IPS-NIHi7 (cell line): ENCODE data around the gene MAGEF1.
"Not testable (repeated sequence)": the region's sequence is repeated elsewhere in the genome, so short reads cannot be mapped to it uniquely, and the experiment has no call there.

Experiments used
- DNase-seq: peaks from one replicate; pipeline ENCODE4 v3.0.0; 2012; ENCODE audit warnings: mixed read lengths; ENCODE audit errors: extremely low spot score

The MAGEF1 gene

GRCh38 chr3:184742676-184743135 lies 30.8 kb upstream of the MAGEF1 start:
- DNase-seq: no peak

GRCh38 chr3:184741798-184742675 lies 30.2 kb upstream of the MAGEF1 start:
- DNase-seq: no peak

GRCh38 chr3:184741259-184741556 lies 29.3 kb upstream of the MAGEF1 start:
- no peak for DNase-seq

GRCh38 chr3:184740509-184741258 lies 28.8 kb upstream of the MAGEF1 start:
- no peak for DNase-seq

- DNase-seq: no peak
Observed at GRCh38 chr3:184739594-184740505, 28.0 kb upstream of the MAGEF1 start.

GRCh38 chr3:184738982-184739381 lies 27.1 kb upstream of the MAGEF1 start:
- no peak for DNase-seq

- no peak for DNase-seq
Observed at GRCh38 chr3:184738506-184738890, 26.6 kb upstream of the MAGEF1 start.

- no peak for DNase-seq
Observed at GRCh38 chr3:184737641-184738505, 26.0 kb upstream of the MAGEF1 start.

- no peak for DNase-seq
Observed at GRCh38 chr3:184737063-184737462, 25.2 kb upstream of the MAGEF1 start.

- DNase-seq: no peak
Observed at GRCh38 chr3:184734903-184735701, 23.2 kb upstream of the MAGEF1 start.

- no peak for DNase-seq
Observed at GRCh38 chr3:184733971-184734608, 22.2 kb upstream of the MAGEF1 start.

GRCh38 chr3:184733181-184733580 lies 21.3 kb upstream of the MAGEF1 start:
- DNase-seq: no peak

- no peak for DNase-seq
Observed at GRCh38 chr3:184731786-184732537, 20.1 kb upstream of the MAGEF1 start.

GRCh38 chr3:184730924-184731323 lies 19.1 kb upstream of the MAGEF1 start:
- no peak for DNase-seq

GRCh38 chr3:184729154-184729553 lies 17.3 kb upstream of the MAGEF1 start:
- DNase-seq: not testable (repeated sequence)

GRCh38 chr3:184728010-184728527 lies 16.2 kb upstream of the MAGEF1 start:
- no peak for DNase-seq

GRCh38 chr3:184727357-184728009 lies 15.6 kb upstream of the MAGEF1 start:
- DNase-seq: peak; percentile 92

- DNase-seq: no peak
Observed at GRCh38 chr3:184726497-184726896, 14.6 kb upstream of the MAGEF1 start.
